ENCODE measurements around the gene KLF12.

- TF ChIP-seq EZH2 (IDR thresholded peaks at IDR 0.05; ENCODE audit: insufficient read depth, poor library complexity, severe bottlenecking): no peak
- no peak for TF ChIP-seq EZH2phosphoT487 (IDR thresholded peaks at IDR 0.05; ENCODE audit: insufficient read depth, low read depth)
Measured at GRCh38 chr13:74132152-74132775, 1.9 kb downstream of the KLF12 start.
